Left ventricle myocardium inferior (tissue), 1 donor: ENCODE measurements around the gene TRERF1. TPM values are rescaled to one million over a fixed set of nuclear protein-coding genes. Genes with fewer than 3 reads are reported as not detected.

Experiments
- DNase-seq: peaks from one replicate; pipeline ENCODE4 v3.0.0-alpha.2; 2020
- H3K27ac ChIP-seq: fragments of 200-600 bp; replicated peaks from 2 replicates; pipeline ENCODE4 v1.8.0; 2021
- H3K27me3 ChIP-seq: fragments of 200-600 bp; 2 replicates; pipeline ENCODE4 v1.8.0; 2021; ENCODE audit warnings: low read depth
- H3K36me3 ChIP-seq: fragments of 200-600 bp; 2 replicates; pipeline ENCODE4 v1.8.0; 2021
- H3K4me1 ChIP-seq: fragments of 200-600 bp; 2 replicates; pipeline ENCODE4 v1.8.0; 2021
- H3K4me3 ChIP-seq: fragments of 200-600 bp; 2 replicates; pipeline ENCODE4 v1.8.0; 2021; ENCODE audit warnings: mild to moderate bottlenecking, moderate library complexity
- H3K9me3 ChIP-seq: fragments of 200-600 bp; replicated peaks from 2 replicates; pipeline ENCODE4 v1.8.0; 2021
- CTCF ChIP-seq: fragments of 200-600 bp; IDR thresholded peaks from 2 replicates; pipeline ENCODE4 v1.8.0; 2021; ENCODE audit warnings: antibody characterized with exemption, mild to moderate bottlenecking, borderline replicate concordance
- intact Hi-C: fragments of 100-400 bp; cut with micrococcal nuclease; formaldehyde crosslinking; loops from one replicate; pipeline ENCODE4 v1.11.0; 2022
- total RNA-seq: library from RNA; stranded (reverse); fragmentation: NEBNext Ultra II Directional; extraction: Animal tissue kit (Norgen Biotek cat#: 25700); gene quantifications from one replicate; pipeline ENCODE4 v1.2.1, GENCODE V29; 2021
- donor health status: DM: no; HTN: yes; CAD: no; lungs with severe emphysema.

Gene TRERF1
- total RNA-seq, 1 donor from 2014 or later, result 1.4 TPM

- no peak for TF ChIP-seq CTCF
- Histone ChIP-seq H3K4me1 (no peaks in the 10 kb centered on the region), H3K9me3 (no peaks in the 10 kb centered on the region), H3K27me3 (peaks cover 23% of the 10 kb centered on the region), H3K4me3 (no peak overlapping the region), H3K27ac (no peak overlapping the region), H3K36me3 (no peaks in the 10 kb centered on the region)
- intact Hi-C loops, result no loop called here
- DNase-seq, result no peak
Observed at GRCh38 chr6:42179261-42179944, 272.3 kb downstream of the TRERF1 start.

- no peak overlapping the region for H3K27ac ChIP-seq
- DNase-seq, result no peak
- no peaks in the 10 kb centered on the region for H3K9me3 ChIP-seq
- H3K36me3 ChIP-seq, result no peaks in the 10 kb centered on the region
- no peak overlapping the region for H3K4me3 ChIP-seq
- no peaks in the 10 kb centered on the region for H3K4me1 ChIP-seq
- intact Hi-C loops, result no loop called here
- TF ChIP-seq CTCF, result no peak
- peaks cover 23% of the 10 kb centered on the region for H3K27me3 ChIP-seq
Observed at GRCh38 chr6:42177514-42178364, 274.0 kb downstream of the TRERF1 start.

GRCh38 chr6:42176981-42177380 lies 274.7 kb downstream of the TRERF1 start:
- no peaks in the 10 kb centered on the region for H3K4me1 ChIP-seq
- DNase-seq, result no peak
- intact Hi-C loops, result no loop called here
- no peak overlapping the region for H3K27ac ChIP-seq
- H3K4me3 ChIP-seq, result no peak overlapping the region
- H3K27me3 ChIP-seq, result peaks cover 23% of the 10 kb centered on the region
- no peak for TF ChIP-seq CTCF
- no peaks in the 10 kb centered on the region for H3K36me3 ChIP-seq
- no peaks in the 10 kb centered on the region for H3K9me3 ChIP-seq

GRCh38 chr6:42175860-42176259 lies 275.9 kb downstream of the TRERF1 start:
- Histone ChIP-seq H3K27me3 (peaks cover 23% of the 10 kb centered on the region), H3K4me1 (no peaks in the 10 kb centered on the region), H3K9me3 (no peaks in the 10 kb centered on the region), H3K27ac (no peak overlapping the region), H3K4me3 (no peak overlapping the region), H3K36me3 (no peaks in the 10 kb centered on the region)
- no peak for DNase-seq
- intact Hi-C loops, result no loop called here
- no peak for TF ChIP-seq CTCF

Other genes starting within 250 kb of the TRERF1 start
- gene MRPS10, start 234.1 kb downstream of the TRERF1 start, total RNA-seq, result 64.3 TPM
- gene UBR2, start 112.1 kb upstream of the TRERF1 start, total RNA-seq, result 32.5 TPM